Fibroblast of skin of right biceps (primary cell): Measurements from ENCODE around the gene DTNBP1.
A peak's percentile ranks its signal among the peaks of the same experiment; 100 is the strongest.

Source experiments
- DNase-seq: peaks from one replicate; pipeline ENCODE4 v3.0.0-alpha.2; 2013

The DTNBP1 gene

GRCh38 chr6:15474196-15474595, 188.6 kb downstream of the DTNBP1 start:
- DNase-seq = peak; percentile 68

DNA sequence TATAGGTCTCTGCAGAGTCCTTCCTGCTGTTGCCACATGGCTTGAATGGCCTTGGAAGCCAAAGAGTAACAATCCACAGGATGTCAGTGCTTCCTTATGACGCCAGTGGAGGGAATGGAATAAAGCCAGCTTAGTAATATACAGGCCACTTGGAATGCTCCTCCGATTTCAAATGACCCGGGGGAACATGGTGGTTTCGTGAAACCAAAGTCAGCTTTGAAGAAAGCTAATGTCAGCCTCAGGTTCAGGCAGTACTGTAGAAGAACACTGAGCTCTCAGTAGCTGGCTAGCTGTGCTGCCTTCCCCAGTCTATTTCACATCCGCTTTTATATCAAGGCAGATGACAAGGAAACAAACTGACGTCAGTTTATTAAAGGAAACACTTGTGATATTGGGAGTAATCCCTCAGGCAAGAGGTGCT, 189.1 kb downstream of the DTNBP1 start:
- DNase-seq = peak; percentile 77

- no peak for DNase-seq
Observed at GRCh38 chr6:15473174-15473573, 189.7 kb downstream of the DTNBP1 start.
